Activated CD4-positive, alpha-beta memory T cell treated with anti-CD3 and anti-CD28 coated beads, Interleukin-2, amount 10 ng/mL, durations not matched to agents 7 days and 5 days (primary cell): ENCODE results near the gene PXDN. TPM values are rescaled to one million over a fixed set of nuclear protein-coding genes. Genes with fewer than 3 reads are reported as not detected.

Source experiments
- CTCF ChIA-PET: fragments of 350-600 bp; sonication (Branson Sonifier 250); formaldehyde crosslinking; loops from one replicate; lab custom pipeline; 2021; ENCODE audit warnings: antibody characterized with exemption, inconsistent platforms; lab: Charles Lee
- POLR2A ChIA-PET: fragments of 350-600 bp; sonication (Branson Sonifier 250); formaldehyde crosslinking; loops from one replicate; lab custom pipeline; 2021; ENCODE audit warnings: antibody characterized with exemption; lab: Charles Lee
- DNase-seq: peaks from one replicate; pipeline ENCODE4 v3.0.0-alpha.2; 2020
- H3K27ac Mint-ChIP-seq: one replicate; pipeline ENCODE4 v1.8.0; 2021; ENCODE audit warnings: mild to moderate bottlenecking, mixed read lengths
- H3K27me3 Mint-ChIP-seq: one replicate; pipeline ENCODE4 v1.8.0; 2021; ENCODE audit warnings: mixed read lengths
- H3K36me3 Mint-ChIP-seq: one replicate; pipeline ENCODE4 v1.8.0; 2021; ENCODE audit warnings: low read depth, mixed read lengths
- H3K4me1 Mint-ChIP-seq: one replicate; pipeline ENCODE4 v1.8.0; 2021; ENCODE audit warnings: mixed read lengths
- H3K4me3 Mint-ChIP-seq: one replicate; pipeline ENCODE4 v1.8.0; 2021; ENCODE audit warnings: mild to moderate bottlenecking, mixed read lengths
- H3K9me3 Mint-ChIP-seq: one replicate; pipeline ENCODE4 v1.8.0; 2021; ENCODE audit warnings: mixed read lengths
- total RNA-seq, 2 experiments: library from RNA; stranded (reverse); gene quantifications; one replicate each; pipeline ENCODE4 v1.2.3, GENCODE V29; 2021

The PXDN gene
- total RNA-seq, 2 experiments from 2014 or later, result not detected

DNA sequence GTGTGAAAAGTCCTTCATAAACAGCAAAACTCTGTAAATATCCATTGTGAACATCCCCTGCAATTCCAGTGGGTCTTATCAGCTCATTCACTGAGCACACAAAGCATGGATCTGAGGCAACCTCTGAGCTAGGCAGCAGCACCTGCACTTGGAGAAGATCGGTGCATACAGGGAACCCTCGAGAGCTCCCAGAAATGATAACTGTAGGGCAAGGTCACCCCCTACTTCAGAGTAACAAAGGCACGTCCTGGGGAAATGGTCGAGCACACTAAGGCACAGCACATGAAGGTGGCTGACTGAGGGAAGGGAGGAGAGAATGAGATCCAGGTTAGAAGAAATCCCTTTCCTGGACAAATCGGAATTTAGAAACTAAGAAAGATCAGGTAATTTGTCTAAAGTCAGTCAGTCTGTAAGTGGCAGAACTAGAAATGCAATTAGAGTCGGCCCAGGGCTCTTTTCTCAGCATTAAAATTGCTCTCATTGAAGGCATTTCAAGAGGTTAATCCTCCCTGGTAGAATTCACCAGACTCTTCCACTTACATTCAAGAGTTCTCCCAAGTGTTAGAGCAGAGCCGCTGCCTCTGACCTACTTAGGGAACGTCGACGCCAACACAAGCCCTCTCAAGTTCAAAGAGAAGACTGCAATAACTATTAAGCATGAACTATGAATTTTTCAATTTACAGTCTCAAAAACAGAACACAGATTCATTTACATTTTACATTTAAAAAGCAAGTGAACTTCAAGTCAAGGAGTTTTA is 45.9 kb downstream of the PXDN start:
- Mint-ChIP-seq H3K4me3 (no peak overlapping the region), H3K27me3 (no peaks in the 10 kb centered on the region), H3K27ac (no peak overlapping the region), H3K9me3 (no peaks in the 10 kb centered on the region), H3K4me1 (no peaks in the 10 kb centered on the region), H3K36me3 (no peaks in the 10 kb centered on the region)
- CTCF ChIA-PET, result no interaction called here
- DNase-seq, result no peak
- POLR2A ChIA-PET, result no interaction called here

DNA sequence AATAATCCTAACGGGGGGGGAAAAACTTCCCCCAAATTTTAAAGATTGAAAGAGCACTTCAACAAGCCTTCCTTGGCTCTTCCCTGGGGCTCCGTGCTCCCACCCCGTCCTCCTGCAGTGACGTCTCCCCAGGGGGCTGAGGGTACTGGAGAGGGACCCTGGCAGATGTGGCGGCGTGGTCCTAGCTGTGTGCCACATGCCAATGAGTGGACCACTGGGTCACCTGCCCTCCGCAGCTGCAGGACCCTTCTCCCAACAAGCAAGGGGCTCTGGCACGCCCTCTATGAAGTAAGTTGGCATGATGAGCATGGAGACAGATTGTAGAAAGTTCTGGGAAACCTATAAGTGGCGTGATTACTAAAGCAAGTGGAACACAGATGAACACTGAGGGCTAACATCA is 46.7 kb downstream of the PXDN start:
- no peak overlapping the region for H3K27ac Mint-ChIP-seq
- ChIA-PET POLR2A (no interaction called here), CTCF (no interaction called here)
- DNase-seq, result no peak
- no peaks in the 10 kb centered on the region for H3K9me3 Mint-ChIP-seq
- H3K4me3 Mint-ChIP-seq, result no peak overlapping the region
- H3K4me1 Mint-ChIP-seq, result no peaks in the 10 kb centered on the region
- H3K36me3 Mint-ChIP-seq, result no peaks in the 10 kb centered on the region
- no peaks in the 10 kb centered on the region for H3K27me3 Mint-ChIP-seq

DNA sequence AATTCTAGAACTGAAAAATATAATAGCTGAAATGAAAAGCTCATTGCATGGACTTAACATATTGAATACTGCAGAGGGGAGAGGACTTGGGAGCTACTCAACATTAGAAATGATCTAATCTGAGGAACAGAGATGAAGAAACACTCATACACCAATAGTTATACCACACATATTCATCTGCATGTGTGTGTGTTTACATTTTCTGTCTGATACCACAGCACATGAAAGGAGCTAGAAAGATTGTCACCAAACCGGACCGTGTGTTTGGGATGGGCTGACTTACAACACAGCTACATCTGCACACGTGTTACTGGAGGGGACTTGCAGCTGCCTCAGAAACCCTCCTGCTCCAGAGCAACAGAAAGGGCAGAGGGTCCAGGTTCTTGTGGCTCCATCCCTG is 47.8 kb downstream of the PXDN start:
- DNase-seq, result no peak
- Mint-ChIP-seq H3K4me3 (no peak overlapping the region), H3K36me3 (no peaks in the 10 kb centered on the region), H3K27me3 (no peaks in the 10 kb centered on the region), H3K27ac (no peak overlapping the region), H3K9me3 (no peaks in the 10 kb centered on the region), H3K4me1 (no peaks in the 10 kb centered on the region)
- POLR2A ChIA-PET, result no interaction called here
- CTCF ChIA-PET, result no interaction called here

DNA sequence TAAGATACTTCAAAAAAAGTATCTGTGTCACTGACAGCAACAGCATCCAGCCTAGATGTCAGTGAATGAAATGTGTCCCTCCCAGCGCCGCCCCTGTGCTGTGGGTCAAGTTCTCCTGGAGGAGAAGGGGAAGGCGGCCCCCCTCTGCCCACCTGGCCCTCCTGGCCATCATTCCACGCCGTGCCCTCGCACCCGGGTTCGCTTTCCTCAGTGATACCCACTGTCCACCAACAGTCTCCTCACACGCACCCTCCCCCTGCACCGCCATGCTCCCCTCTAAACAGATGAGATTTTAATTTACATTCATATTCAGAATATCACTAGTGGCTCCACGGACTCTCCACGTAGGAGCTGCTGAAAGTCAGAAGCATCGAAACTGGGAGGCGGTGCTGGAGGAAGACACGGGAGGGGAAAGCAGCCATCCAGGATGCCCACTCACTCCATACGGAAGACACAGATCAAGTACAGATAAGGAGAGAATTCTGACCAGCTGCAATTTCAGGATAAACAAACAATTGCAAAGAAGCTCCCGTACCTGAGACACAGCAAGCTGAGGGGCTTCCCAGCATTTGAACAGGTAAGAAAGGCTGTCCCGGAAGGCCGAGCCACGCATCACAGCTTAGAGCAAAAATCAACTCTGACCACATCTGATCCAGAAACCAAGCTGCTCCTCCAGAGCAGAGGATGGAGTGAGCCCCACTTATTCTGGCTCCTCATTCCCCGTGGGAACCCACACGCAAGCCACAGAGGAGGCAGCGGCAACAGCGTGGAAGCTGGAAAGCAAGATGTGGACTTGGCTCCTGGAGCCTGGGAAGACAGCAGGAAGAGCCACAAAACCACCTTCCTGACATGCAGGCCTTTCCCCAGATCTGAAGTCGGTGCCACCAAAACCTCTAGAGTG is 49.7 kb downstream of the PXDN start:
- H3K27ac Mint-ChIP-seq, result no peak overlapping the region
- no peaks in the 10 kb centered on the region for H3K36me3 Mint-ChIP-seq
- H3K27me3 Mint-ChIP-seq, result no peaks in the 10 kb centered on the region
- no peak for DNase-seq
- no peaks in the 10 kb centered on the region for H3K4me1 Mint-ChIP-seq
- H3K4me3 Mint-ChIP-seq, result no peak overlapping the region
- H3K9me3 Mint-ChIP-seq, result no peaks in the 10 kb centered on the region
- CTCF ChIA-PET, result no interaction called here
- POLR2A ChIA-PET, result no interaction called here

DNA sequence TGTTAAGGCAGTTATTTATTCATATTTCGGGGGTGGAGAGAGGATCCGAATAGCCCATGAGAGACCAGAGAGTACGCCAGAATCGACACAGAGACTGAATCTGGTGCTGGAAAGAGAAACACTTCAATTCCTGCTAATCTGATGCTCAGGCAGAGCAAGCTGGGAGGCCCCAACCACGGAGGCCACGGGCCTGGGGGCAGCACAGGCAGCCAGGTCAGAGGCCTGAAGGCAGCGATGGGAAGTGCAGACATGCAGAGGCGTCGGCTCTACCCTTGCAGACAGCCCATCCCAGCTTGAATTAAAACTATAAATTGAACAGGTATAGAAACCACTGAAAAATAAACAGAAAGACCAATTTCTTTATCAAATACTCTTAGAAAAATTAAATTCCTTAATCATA is 50.6 kb downstream of the PXDN start:
- CTCF ChIA-PET, result no interaction called here
- no peak overlapping the region for H3K4me3 Mint-ChIP-seq
- POLR2A ChIA-PET, result no interaction called here
- H3K4me1 Mint-ChIP-seq, result no peaks in the 10 kb centered on the region
- no peak for DNase-seq
- H3K36me3 Mint-ChIP-seq, result no peaks in the 10 kb centered on the region
- no peaks in the 10 kb centered on the region for H3K27me3 Mint-ChIP-seq
- no peaks in the 10 kb centered on the region for H3K9me3 Mint-ChIP-seq
- no peak overlapping the region for H3K27ac Mint-ChIP-seq

DNA sequence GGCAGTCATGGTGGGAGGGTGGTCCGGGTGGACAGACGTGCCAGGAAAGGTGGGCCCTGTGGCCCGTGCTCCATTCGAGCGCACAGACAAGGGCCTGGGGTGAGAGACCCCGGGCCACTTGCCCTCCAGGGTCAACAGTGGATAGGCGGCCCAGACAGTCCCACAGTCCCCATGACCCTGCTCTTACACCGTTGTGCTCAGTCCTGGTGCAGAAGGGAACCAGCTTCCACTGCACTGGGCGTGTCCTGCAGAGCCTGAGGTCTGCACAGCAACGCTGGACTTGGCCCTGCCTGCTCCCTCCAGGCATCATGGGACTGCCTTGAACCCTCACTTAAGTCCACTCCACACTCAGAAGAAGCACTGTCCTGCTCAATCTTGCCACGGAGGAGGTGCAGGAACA is 52.0 kb downstream of the PXDN start:
- no peaks in the 10 kb centered on the region for H3K36me3 Mint-ChIP-seq
- ChIA-PET CTCF (no interaction called here), POLR2A (no interaction called here)
- H3K27ac Mint-ChIP-seq, result no peak overlapping the region
- no peaks in the 10 kb centered on the region for H3K9me3 Mint-ChIP-seq
- no peak for DNase-seq
- H3K4me3 Mint-ChIP-seq, result no peak overlapping the region
- no peaks in the 10 kb centered on the region for H3K27me3 Mint-ChIP-seq
- no peaks in the 10 kb centered on the region for H3K4me1 Mint-ChIP-seq

DNA sequence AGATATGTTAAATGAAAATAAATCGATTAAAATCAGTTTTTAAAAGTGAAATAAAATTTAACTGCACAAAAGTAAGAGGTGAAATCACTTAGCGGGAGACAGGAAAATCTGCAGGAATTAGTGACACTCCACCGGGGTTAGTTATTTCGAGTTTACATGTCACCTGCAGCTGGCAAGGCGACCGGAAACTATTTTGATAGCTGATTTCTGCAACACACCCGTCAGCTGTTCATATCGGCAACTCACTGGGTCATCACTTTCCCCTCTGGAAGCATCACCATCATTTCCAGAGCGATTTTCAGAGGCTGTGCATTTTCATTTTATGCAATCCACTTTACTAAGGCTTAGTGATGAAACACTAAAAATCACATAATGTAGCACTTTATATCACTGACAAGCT is 52.9 kb downstream of the PXDN start:
- ChIA-PET CTCF (no interaction called here), POLR2A (no interaction called here)
- H3K4me1 Mint-ChIP-seq, result no peaks in the 10 kb centered on the region
- H3K27ac Mint-ChIP-seq, result no peak overlapping the region
- no peak overlapping the region for H3K4me3 Mint-ChIP-seq
- H3K27me3 Mint-ChIP-seq, result no peaks in the 10 kb centered on the region
- no peaks in the 10 kb centered on the region for H3K9me3 Mint-ChIP-seq
- DNase-seq, result no peak
- H3K36me3 Mint-ChIP-seq, result no peaks in the 10 kb centered on the region

DNA sequence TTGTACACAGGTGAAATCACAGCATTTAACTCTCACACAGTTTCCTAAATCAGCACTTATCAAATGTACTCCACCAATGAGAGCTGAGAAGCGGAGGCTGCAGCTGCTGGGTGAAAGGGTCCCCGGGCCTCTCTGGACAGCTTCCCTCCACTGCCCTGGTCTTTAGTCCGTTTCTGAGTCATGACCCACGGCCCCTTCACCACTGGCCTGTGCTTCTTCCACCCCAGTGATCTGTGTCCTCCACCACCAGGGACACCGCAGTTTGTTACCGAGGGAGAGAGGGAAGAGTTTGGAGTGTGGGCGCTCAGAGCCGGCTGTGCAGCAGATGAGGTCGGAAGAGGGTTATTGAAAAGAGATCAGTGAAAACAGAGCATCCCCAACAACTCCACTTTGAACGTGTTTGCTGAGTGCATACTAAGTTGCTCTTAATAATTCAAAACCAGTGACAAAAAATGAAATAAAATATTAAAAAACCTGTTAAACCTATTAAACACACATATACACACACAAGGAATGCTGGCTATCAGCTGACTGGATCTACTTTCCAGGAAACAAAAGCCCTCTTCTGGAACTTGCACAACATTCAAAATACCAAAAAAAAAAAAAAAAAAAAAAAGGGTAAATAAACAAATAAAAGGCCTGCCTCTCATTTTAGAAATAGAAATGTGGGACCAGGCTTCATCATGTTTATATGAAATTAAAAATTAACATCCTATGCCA is 54.1 kb downstream of the PXDN start:
- Mint-ChIP-seq H3K36me3 (no peaks in the 10 kb centered on the region), H3K9me3 (no peaks in the 10 kb centered on the region), H3K4me1 (no peaks in the 10 kb centered on the region), H3K27ac (no peak overlapping the region), H3K4me3 (no peak overlapping the region), H3K27me3 (no peaks in the 10 kb centered on the region)
- CTCF ChIA-PET, result interaction anchor here (0.7 kb wide), 1 partner anchor 69 kb away, joined by 4 read pairs; no protein-coding TSS in a partner anchor
- POLR2A ChIA-PET, result no interaction called here
- no peak for DNase-seq

DNA sequence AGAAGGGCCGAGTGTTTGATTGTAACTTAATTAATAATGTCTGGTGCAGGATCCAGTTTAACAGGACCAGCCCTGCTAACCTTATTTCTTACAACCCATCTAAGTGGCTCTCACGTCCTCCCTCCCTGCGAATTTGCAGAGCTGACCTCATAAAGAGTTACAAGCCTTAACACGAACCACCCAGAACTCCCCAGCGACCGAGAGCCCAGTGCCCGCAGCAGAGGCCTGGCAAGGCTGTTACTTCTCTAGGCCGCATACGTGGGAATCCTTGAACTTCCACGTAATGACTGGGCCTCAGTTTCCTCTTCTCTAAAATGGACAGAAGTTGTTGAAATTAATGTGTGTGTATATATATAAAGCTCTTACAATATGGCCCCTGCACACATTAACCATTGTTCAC is 55.5 kb downstream of the PXDN start:
- POLR2A ChIA-PET, result no interaction called here
- CTCF ChIA-PET, result no interaction called here
- Mint-ChIP-seq H3K4me3 (no peak overlapping the region), H3K36me3 (no peaks in the 10 kb centered on the region), H3K27ac (no peak overlapping the region), H3K27me3 (no peaks in the 10 kb centered on the region), H3K9me3 (no peaks in the 10 kb centered on the region), H3K4me1 (no peaks in the 10 kb centered on the region)
- DNase-seq, result no peak

DNA sequence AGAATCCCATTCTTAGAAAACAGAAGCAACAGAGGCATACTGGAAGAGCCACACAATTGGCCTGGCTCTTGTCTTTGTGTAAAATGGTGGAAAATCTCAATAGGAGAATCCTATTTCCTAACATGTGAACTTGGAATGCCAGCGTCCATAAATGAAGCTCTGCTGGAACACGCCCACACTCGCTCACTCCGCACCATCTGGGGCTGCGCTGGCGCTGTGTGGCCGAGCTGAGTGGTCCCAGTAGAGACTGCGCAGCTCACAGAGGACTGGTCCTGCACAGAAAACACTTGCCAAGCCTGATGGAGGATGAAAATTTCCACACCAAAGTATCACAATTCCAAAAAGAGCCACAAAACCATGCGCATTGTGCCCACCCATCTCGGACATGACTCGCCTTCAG is 56.2 kb downstream of the PXDN start:
- H3K27me3 Mint-ChIP-seq, result no peaks in the 10 kb centered on the region
- no peak for DNase-seq
- no peak overlapping the region for H3K4me3 Mint-ChIP-seq
- CTCF ChIA-PET, result no interaction called here
- H3K36me3 Mint-ChIP-seq, result no peaks in the 10 kb centered on the region
- H3K4me1 Mint-ChIP-seq, result no peaks in the 10 kb centered on the region
- POLR2A ChIA-PET, result no interaction called here
- H3K27ac Mint-ChIP-seq, result no peak overlapping the region
- no peaks in the 10 kb centered on the region for H3K9me3 Mint-ChIP-seq

DNA sequence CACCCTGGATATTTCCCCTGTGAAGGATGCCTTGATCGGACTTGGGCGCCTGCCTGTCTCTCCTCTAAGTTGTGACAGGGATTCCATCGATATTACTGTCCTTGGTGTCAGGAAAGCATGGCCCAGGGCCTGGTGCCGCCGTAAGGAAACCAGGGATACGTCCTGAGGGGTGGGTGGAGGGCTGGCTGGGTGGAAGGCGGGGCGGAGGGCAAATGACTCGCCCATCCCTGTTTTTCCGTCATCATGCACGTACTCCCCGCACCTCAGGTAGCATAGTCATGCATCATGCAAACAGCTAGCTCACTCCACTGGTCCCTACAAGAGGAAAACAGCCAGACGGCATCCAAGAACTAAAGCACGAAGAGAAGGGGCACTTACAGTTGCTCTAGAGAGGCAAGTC is 57.1 kb downstream of the PXDN start:
- POLR2A ChIA-PET, result no interaction called here
- H3K27me3 Mint-ChIP-seq, result no peaks in the 10 kb centered on the region

DNA sequence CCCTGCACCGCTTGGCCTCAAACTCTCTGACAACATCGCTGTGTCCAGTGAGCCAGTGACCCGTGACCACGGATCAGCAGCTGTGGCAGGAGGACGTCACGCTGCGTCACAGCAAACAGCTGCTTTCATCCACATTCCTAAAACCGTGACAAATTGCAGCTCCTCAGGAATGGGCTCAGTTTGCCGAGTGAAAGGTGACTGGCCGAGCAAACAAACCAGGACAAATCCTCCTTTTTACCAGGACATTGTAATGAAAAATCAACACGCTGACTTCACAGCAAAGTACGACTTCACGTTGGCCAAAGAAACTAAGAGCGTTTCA is 57.6 kb downstream of the PXDN start:
- no peak for DNase-seq
- H3K36me3 Mint-ChIP-seq, result no peaks in the 10 kb centered on the region
- no peak overlapping the region for H3K4me3 Mint-ChIP-seq
- ChIA-PET POLR2A (no interaction called here), CTCF (no interaction called here)
- no peaks in the 10 kb centered on the region for H3K9me3 Mint-ChIP-seq
- no peak overlapping the region for H3K27ac Mint-ChIP-seq
- H3K4me1 Mint-ChIP-seq, result no peaks in the 10 kb centered on the region
- no peaks in the 10 kb centered on the region for H3K27me3 Mint-ChIP-seq

More for the DNA sequence above, 57.1 kb downstream of the PXDN start:
- H3K4me1 Mint-ChIP-seq, result no peaks in the 10 kb centered on the region
- CTCF ChIA-PET, result no interaction called here
- H3K27ac Mint-ChIP-seq, result no peak overlapping the region
- H3K9me3 Mint-ChIP-seq, result no peaks in the 10 kb centered on the region
- DNase-seq, result no peak
- no peak overlapping the region for H3K4me3 Mint-ChIP-seq
- no peaks in the 10 kb centered on the region for H3K36me3 Mint-ChIP-seq

DNA sequence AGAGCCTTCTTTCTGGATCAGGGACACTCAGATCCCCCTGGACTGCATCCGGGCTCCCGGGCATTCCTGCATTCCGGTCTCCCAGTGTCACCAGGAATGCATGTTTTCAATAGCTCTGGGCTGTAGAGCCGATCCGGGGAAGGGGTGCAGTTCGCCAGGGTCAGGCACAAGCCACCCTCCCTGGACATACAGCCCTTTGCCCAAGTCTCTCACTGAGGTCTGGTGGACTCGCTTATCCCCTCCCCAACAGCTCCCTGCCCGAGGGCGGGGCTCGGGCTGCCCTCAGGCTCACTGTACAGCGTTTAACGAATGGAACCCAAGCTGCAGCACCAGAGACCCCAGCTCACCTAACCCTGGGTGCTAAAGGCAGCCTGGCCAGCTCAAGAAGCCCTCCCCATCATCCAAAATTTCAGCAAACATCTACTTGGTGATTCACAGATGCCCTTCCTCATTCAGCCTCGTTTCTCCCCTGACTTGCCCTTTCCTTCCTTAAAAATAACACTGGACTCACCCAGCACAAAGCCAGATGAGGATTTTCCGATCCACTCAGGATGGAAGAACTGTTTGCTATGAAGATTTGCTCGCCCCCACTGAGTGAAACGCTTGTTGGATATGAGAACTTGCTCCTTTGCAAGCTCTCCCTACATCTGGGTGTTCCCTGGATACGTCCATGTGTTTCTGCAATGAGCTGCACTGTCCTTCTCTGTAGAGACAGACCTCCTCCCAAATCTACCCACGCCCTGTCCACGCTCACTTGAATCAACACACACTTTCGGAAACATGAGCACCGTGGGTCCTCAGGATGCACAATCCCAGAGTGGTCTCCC is 58.1 kb downstream of the PXDN start:
- no peaks in the 10 kb centered on the region for H3K36me3 Mint-ChIP-seq
- POLR2A ChIA-PET, result no interaction called here
- H3K9me3 Mint-ChIP-seq, result no peaks in the 10 kb centered on the region
- CTCF ChIA-PET, result no interaction called here
- H3K27me3 Mint-ChIP-seq, result no peaks in the 10 kb centered on the region
- no peaks in the 10 kb centered on the region for H3K4me1 Mint-ChIP-seq
- H3K4me3 Mint-ChIP-seq, result no peak overlapping the region
- no peak overlapping the region for H3K27ac Mint-ChIP-seq
- DNase-seq, result no peak
